Fibroblast of lung (primary cell): ENCODE results near the gene ID3. TPM values are rescaled to one million over a fixed set of nuclear protein-coding genes. Genes with fewer than 3 reads are reported as not detected.
A peak's percentile ranks its signal among the peaks of the same experiment; 100 is the strongest.

Source experiments
- DNase-seq, 2 donors: peaks; one replicate each; pipeline versions ENCODE4 v3.0.0 to v3.0.0-alpha.2; 2010; ENCODE audit warnings: low read depth in 2 of 2
- H2AFZ ChIP-seq: 2 replicates; pipeline ENCODE4 v1.5.1; 2012; ENCODE audit warnings: low read length, control low read depth, inconsistent platforms
- H3K27ac ChIP-seq: 2 replicates; pipeline ENCODE4 v1.5.1; 2011; ENCODE audit warnings: low read length, control low read depth; ENCODE audit not compliant: insufficient read depth
- H3K27me3 ChIP-seq: 2 replicates; pipeline ENCODE4 v1.5.1; 2011; ENCODE audit warnings: mild to moderate bottlenecking, low read length; ENCODE audit not compliant: control insufficient read depth, insufficient read depth
- H3K36me3 ChIP-seq: 2 replicates; pipeline ENCODE4 v1.5.1; 2011; ENCODE audit warnings: low read length; ENCODE audit not compliant: control insufficient read depth, insufficient read depth
- H3K4me1 ChIP-seq: 2 replicates; pipeline ENCODE4 v1.5.1; 2011; ENCODE audit warnings: low read length; ENCODE audit not compliant: control insufficient read depth, insufficient read depth; ENCODE audit errors: extremely low read depth
- H3K4me2 ChIP-seq: 2 replicates; pipeline ENCODE4 v1.5.1; 2011; ENCODE audit warnings: low read length, control low read depth; ENCODE audit not compliant: insufficient read depth; ENCODE audit errors: extremely low read depth
- H3K4me3 ChIP-seq, 4 experiments: fragments of 200-600 bp in 1 of 4; sonication (generic) in 1 of 4; replicated peaks in 1 of 4; 2 replicates each; pipeline ENCODE4 v1.5.1; 2011 to 2016; ENCODE audit warnings: low read length in 4 of 4, low read depth in 3 of 4, mild to moderate bottlenecking in 3 of 4, control low read depth in 2 of 4, inconsistent platforms in 1 of 4, mixed read lengths in 1 of 4; ENCODE audit not compliant: insufficient read depth in 1 of 4; ENCODE audit errors: control extremely low read depth in 1 of 4
- H3K79me2 ChIP-seq: 2 replicates; pipeline ENCODE4 v1.5.1; 2012; ENCODE audit warnings: mild to moderate bottlenecking, low read length, inconsistent platforms; ENCODE audit not compliant: control insufficient read depth, insufficient read depth
- H3K9ac ChIP-seq: 2 replicates; pipeline ENCODE4 v1.5.1; 2011; ENCODE audit warnings: mild to moderate bottlenecking, low read length, control low read depth; ENCODE audit not compliant: insufficient read depth
- H3K9me3 ChIP-seq: 2 replicates; pipeline ENCODE4 v1.5.1; 2012; ENCODE audit warnings: low read depth, low read length; ENCODE audit not compliant: control insufficient read depth, insufficient read depth
- H4K20me1 ChIP-seq: 2 replicates; pipeline ENCODE4 v1.5.1; 2011; ENCODE audit warnings: low read length; ENCODE audit not compliant: control insufficient read depth, insufficient read depth; ENCODE audit errors: extremely low read depth
- EZH2 ChIP-seq: IDR thresholded peaks from 2 replicates; pipeline ENCODE4 v1.5.1; 2012; ENCODE audit warnings: low read length, control low read depth, mild to moderate bottlenecking; ENCODE audit errors: missing control alignments
- polyA plus RNA-seq, 2 donors: library from polyadenylated mRNA; depleted of rRNA in 1 of 2; stranded (reverse) in 1 of 2; unstranded in 1 of 2; fragments of >200 nt; gene quantifications; 2 replicates each; pipeline ENCODE4 v1.2.1, GENCODE V29; 2011 to 2012; ENCODE audit warnings: missing spikeins in 1 of 2
- total RNA-seq: library from RNA; depleted of rRNA; stranded (reverse); fragments of >200 nt; gene quantifications from 2 replicates; pipeline ENCODE4 v1.2.1, GENCODE V29; 2014
- TF ChIP-seq, protein P1 (sequence below), 2 donors: IDR thresholded peaks in 1 of 2; conservative IDR thresholded peaks in 1 of 2; 1 replicate in 1 of 2; 2 replicates in 1 of 2; pipeline ENCODE4 v1.5.1; 2011 to 2012; ENCODE audit warnings: low read length in 2 of 2, control low read depth in 1 of 2, inconsistent platforms in 1 of 2, low read depth in 1 of 2, mild to moderate bottlenecking in 1 of 2

The ID3 gene
- total and polyA plus RNA-seq, 2 donors (not counting 1 experiment from before 2014, with no cell fraction given), result 9.9 to 23.0 TPM

DNA sequence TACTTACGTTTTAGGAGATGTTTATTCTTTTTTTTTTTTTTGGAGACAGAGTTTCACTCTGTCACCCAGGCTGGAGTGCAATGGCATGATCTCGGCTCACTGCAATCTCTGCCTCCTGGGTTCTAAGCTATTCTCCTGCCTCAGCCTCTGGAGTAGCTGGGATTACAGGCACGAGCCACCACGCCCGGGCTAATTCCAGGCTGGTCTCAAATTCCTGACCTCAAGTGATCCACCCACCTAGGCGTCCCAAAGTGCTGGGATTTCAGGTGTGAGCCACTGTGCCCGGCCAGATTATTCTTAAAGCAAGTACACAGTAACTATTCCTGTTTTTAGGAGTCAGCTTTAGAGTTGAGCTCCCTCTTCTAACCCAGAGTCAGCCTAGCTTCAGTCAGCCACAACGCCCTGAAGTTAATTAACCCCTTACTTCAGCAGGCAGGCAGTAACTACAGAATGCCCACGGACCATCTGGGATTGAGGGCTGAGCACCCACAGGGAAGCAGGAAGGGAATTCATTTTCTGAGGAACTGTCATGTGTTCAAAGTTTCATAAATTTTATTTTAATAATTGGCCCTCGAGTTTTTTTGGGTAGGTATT is 5.3 kb upstream of the ID3 start:
- Histone ChIP-seq H3K27me3 (no peaks in the 10 kb centered on the region), H3K9me3 (no peaks in the 10 kb centered on the region), H3K79me2 (no peaks in the 10 kb centered on the region), H3K27ac (no peak overlapping the region), H3K9ac (no peak overlapping the region), H3K4me1 (peaks cover 23% of the 10 kb centered on the region), H3K36me3 (no peaks in the 10 kb centered on the region), H4K20me1 (no peaks in the 10 kb centered on the region), H3K4me2 (no peak overlapping the region), H3K4me3 (no peak overlapping the region), H2AFZ (no peak overlapping the region)
- TF ChIP-seq, protein P1, sequence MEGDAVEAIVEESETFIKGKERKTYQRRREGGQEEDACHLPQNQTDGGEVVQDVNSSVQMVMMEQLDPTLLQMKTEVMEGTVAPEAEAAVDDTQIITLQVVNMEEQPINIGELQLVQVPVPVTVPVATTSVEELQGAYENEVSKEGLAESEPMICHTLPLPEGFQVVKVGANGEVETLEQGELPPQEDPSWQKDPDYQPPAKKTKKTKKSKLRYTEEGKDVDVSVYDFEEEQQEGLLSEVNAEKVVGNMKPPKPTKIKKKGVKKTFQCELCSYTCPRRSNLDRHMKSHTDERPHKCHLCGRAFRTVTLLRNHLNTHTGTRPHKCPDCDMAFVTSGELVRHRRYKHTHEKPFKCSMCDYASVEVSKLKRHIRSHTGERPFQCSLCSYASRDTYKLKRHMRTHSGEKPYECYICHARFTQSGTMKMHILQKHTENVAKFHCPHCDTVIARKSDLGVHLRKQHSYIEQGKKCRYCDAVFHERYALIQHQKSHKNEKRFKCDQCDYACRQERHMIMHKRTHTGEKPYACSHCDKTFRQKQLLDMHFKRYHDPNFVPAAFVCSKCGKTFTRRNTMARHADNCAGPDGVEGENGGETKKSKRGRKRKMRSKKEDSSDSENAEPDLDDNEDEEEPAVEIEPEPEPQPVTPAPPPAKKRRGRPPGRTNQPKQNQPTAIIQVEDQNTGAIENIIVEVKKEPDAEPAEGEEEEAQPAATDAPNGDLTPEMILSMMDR (conservative IDR thresholded peaks at IDR 0.05 in 1 of 2, IDR thresholded peaks at IDR 0.05 in 1 of 2; ENCODE audit: low read depth in 1 of 2, low read length in 2 of 2), result no peak
- TF ChIP-seq EZH2, result no peak
- DNase-seq, result no peak

- Histone ChIP-seq H3K9ac (no peak overlapping the region), H3K4me1 (peaks cover 23% of the 10 kb centered on the region), H3K79me2 (peaks cover 4% of the 10 kb centered on the region), H3K4me2 (no peak overlapping the region), H2AFZ (no peak overlapping the region), H3K9me3 (no peaks in the 10 kb centered on the region), H3K36me3 (no peaks in the 10 kb centered on the region), H3K4me3 (no peak overlapping the region), H3K27ac (peak overlapping the region; percentile 98), H4K20me1 (no peaks in the 10 kb centered on the region), H3K27me3 (no peaks in the 10 kb centered on the region)
- TF ChIP-seq, protein P1 (conservative IDR thresholded peaks at IDR 0.05 in 1 of 2, IDR thresholded peaks at IDR 0.05 in 1 of 2; ENCODE audit: low read depth in 1 of 2, low read length in 2 of 2), result no peak
- no peak for TF ChIP-seq EZH2
- DNase-seq, result no peak
Measured at GRCh38 chr1:23563755-23564374, 4.6 kb upstream of the ID3 start.

DNA sequence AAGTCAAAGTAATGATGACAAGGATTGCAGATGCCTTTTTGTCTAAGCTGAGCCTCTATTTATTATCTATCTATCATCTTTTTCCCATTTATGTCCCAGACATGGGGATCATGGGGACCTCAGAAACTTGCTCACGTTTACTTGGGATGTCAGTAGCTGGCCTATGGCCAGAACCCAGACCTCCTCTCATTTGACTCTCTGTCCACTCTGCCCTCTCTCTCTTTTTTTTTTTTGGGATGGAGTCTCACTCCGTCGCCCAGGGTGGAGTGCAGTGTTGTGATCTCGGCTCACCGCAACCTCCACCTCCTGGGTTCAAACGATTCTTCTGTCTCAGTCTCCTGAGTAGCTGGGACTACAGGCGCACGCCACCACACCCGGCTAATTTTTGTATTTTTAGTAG is 3.7 kb upstream of the ID3 start:
- Histone ChIP-seq H3K4me1 (peaks cover 23% of the 10 kb centered on the region), H3K79me2 (peaks cover 12% of the 10 kb centered on the region), H3K27me3 (no peaks in the 10 kb centered on the region), H2AFZ (no peak overlapping the region), H3K4me3 (no peak overlapping the region), H3K9ac (peak overlapping the region; percentile 38), H3K4me2 (no peak overlapping the region), H3K27ac (peak overlapping the region; percentile 98), H3K9me3 (no peaks in the 10 kb centered on the region), H3K36me3 (no peaks in the 10 kb centered on the region), H4K20me1 (no peaks in the 10 kb centered on the region)
- no peak for DNase-seq
- no peak for TF ChIP-seq EZH2
- TF ChIP-seq, protein P1 (conservative IDR thresholded peaks at IDR 0.05 in 1 of 2, IDR thresholded peaks at IDR 0.05 in 1 of 2; ENCODE audit: low read depth in 1 of 2, low read length in 2 of 2), result no peak
